ENCODE results near the gene TMEM106A. TPM values are rescaled to one million over a fixed set of nuclear protein-coding genes. Genes with fewer than 3 reads are reported as not detected.
"Not testable (repeated sequence)": the region's sequence is repeated elsewhere in the genome, so short reads cannot be mapped to it uniquely, and the experiment has no call there.

TMEM106A gene
- total RNA-seq, 2 donors from 2014 or later, result 11.2 to 11.3 TPM

GRCh38 chr17:43239597-43239996, 27.9 kb downstream of the TMEM106A start:
- H3K27ac ChIP-seq (ENCODE audit: low read depth, low read length); H3K27ac Mint-ChIP-seq; DNase-seq; H3K27me3 ChIP-seq (ENCODE audit: control insufficient read depth, insufficient read depth, low read length, poor library complexity, severe bottlenecking); H3K9me3 ChIP-seq (ENCODE audit: control insufficient read depth, low read length); H3K4me3 Mint-ChIP-seq; H3K4me1 Mint-ChIP-seq; H3K27me3 Mint-ChIP-seq (ENCODE audit: insufficient read depth); H3K4me3 ChIP-seq (ENCODE audit: low read length); H3K9me3 Mint-ChIP-seq; H3K36me3 Mint-ChIP-seq (ENCODE audit: low read depth); H3K36me3 ChIP-seq (ENCODE audit: control insufficient read depth, insufficient read depth, low read length); H3K4me1 ChIP-seq (ENCODE audit: control insufficient read depth, insufficient read depth, low read length); H3K9ac ChIP-seq (ENCODE audit: extremely low read depth, low read length, poor library complexity, severe bottlenecking): not testable (repeated sequence)
- no CpG with 5 or more reads among the region's 26 CpGs for WGBS, 2 experiments (ENCODE audit: insufficient coverage in 1 of 2, insufficient read length in 1 of 2)

GRCh38 chr17:43240596-43241352, 29.1 kb downstream of the TMEM106A start:
- H3K36me3 Mint-ChIP-seq (ENCODE audit: low read depth); H3K4me3 ChIP-seq (ENCODE audit: low read length); H3K9ac ChIP-seq (ENCODE audit: extremely low read depth, low read length, poor library complexity, severe bottlenecking); H3K4me3 Mint-ChIP-seq; H3K9me3 Mint-ChIP-seq; H3K27ac ChIP-seq (ENCODE audit: low read depth, low read length); H3K27ac Mint-ChIP-seq; H3K27me3 Mint-ChIP-seq (ENCODE audit: insufficient read depth); H3K4me1 Mint-ChIP-seq; H3K27me3 ChIP-seq (ENCODE audit: control insufficient read depth, insufficient read depth, low read length, poor library complexity, severe bottlenecking); H3K9me3 ChIP-seq (ENCODE audit: control insufficient read depth, low read length); H3K4me1 ChIP-seq (ENCODE audit: control insufficient read depth, insufficient read depth, low read length); DNase-seq; H3K36me3 ChIP-seq (ENCODE audit: control insufficient read depth, insufficient read depth, low read length): not testable (repeated sequence)
- WGBS, 2 experiments (ENCODE audit: insufficient coverage in 1 of 2, insufficient read length in 1 of 2), result no CpG with 5 or more reads among the region's 34 CpGs

- H3K27ac ChIP-seq (ENCODE audit: low read depth, low read length); H3K27ac Mint-ChIP-seq; H3K9me3 Mint-ChIP-seq; H3K27me3 ChIP-seq (ENCODE audit: control insufficient read depth, insufficient read depth, low read length, poor library complexity, severe bottlenecking); H3K36me3 Mint-ChIP-seq (ENCODE audit: low read depth); H3K4me1 Mint-ChIP-seq; H3K4me3 Mint-ChIP-seq; H3K9ac ChIP-seq (ENCODE audit: extremely low read depth, low read length, poor library complexity, severe bottlenecking); H3K27me3 Mint-ChIP-seq (ENCODE audit: insufficient read depth); H3K4me3 ChIP-seq (ENCODE audit: low read length); H3K9me3 ChIP-seq (ENCODE audit: control insufficient read depth, low read length); DNase-seq; H3K36me3 ChIP-seq (ENCODE audit: control insufficient read depth, insufficient read depth, low read length); H3K4me1 ChIP-seq (ENCODE audit: control insufficient read depth, insufficient read depth, low read length): not testable (repeated sequence)
- WGBS, 2 experiments (ENCODE audit: insufficient coverage in 1 of 2, insufficient read length in 1 of 2), result 64% methylated on average over 8 of the region's 23 CpGs; no CpG with 5 or more reads in 1 of the 2 experiments
Measured at GRCh38 chr17:43246456-43246855, 34.8 kb downstream of the TMEM106A start.

Other genes with a start within 250 kb of the TMEM106A start
- 10 to 100 TPM; 48.7 to 50.9 TPM for gene AARSD1, start 247.4 kb upstream of the TMEM106A start, total RNA-seq
- 1 to 10 TPM; 4.6 to 7.9 TPM for gene PTGES3L, start 231.8 kb upstream of the TMEM106A start, total RNA-seq
- 10 to 100 TPM; 17.7 to 18.5 TPM for gene RUNDC1, start 231.3 kb upstream of the TMEM106A start, total RNA-seq
- 1,000 to 10,000 TPM; 1,077 to 1,196 TPM for gene RPL27, start 213.5 kb upstream of the TMEM106A start, total RNA-seq
- 1 to 10 TPM; 3.0 to 5.1 TPM for gene IFI35, start 205.1 kb upstream of the TMEM106A start, total RNA-seq
- 100 to 1,000 TPM; 306 to 402 TPM for gene VAT1, start 189.5 kb upstream of the TMEM106A start, total RNA-seq
- gene RND2, start 186.6 kb upstream of the TMEM106A start, total RNA-seq, result 10 to 100 TPM; 36.1 to 55.5 TPM
- gene BRCA1, start 86.5 kb upstream of the TMEM106A start, total RNA-seq, result 10 to 100 TPM; 45.4 to 59.0 TPM
- gene NBR1, start 40.7 kb upstream of the TMEM106A start, total RNA-seq, result 10 to 100 TPM; 53.2 to 55.7 TPM
- not detected for gene CCDC200, start 16.7 kb downstream of the TMEM106A start, total RNA-seq
- gene RNU2-1, start 22.1 kb downstream of the TMEM106A start, total RNA-seq, result 1,000 to 10,000 TPM; 5,418 to 7,320 TPM
- 100 to 1,000 TPM; 129 to 142 TPM for gene ARL4D, start 187.1 kb downstream of the TMEM106A start, total RNA-seq